ENCODE measurements around the gene LCP2. TPM values are rescaled to one million over a fixed set of nuclear protein-coding genes. Genes with fewer than 3 reads are reported as not detected.

LCP2 gene
- total and polyA plus RNA-seq, 2 donors (not counting 3 experiments of a cell fraction or from before 2014, with no cell fraction given) = not detected

- Histone ChIP-seq H4K20me1 (replicated peaks; ENCODE audit: control insufficient read depth, extremely low read depth, insufficient read depth, low read length) (no peaks in the 10 kb centered on the region), H3K9me1 (replicated peaks; ENCODE audit: control insufficient read depth, extremely low read depth, insufficient read depth, low read length) (no peaks in the 10 kb centered on the region), H3K36me3 (ENCODE audit: control insufficient read depth in 2 of 2, extremely low read depth in 1 of 2, insufficient read depth in 2 of 2, low read length in 2 of 2) (no peaks in the 10 kb centered on the region), H3K9me3 (replicated peaks; ENCODE audit: control insufficient read depth, insufficient read depth, low read length) (no peaks in the 10 kb centered on the region), H3K27me3 (ENCODE audit: control insufficient read depth in 2 of 2, insufficient read depth in 2 of 2, low read length in 2 of 2) (no peaks in the 10 kb centered on the region), H3K9ac (replicated peaks; ENCODE audit: extremely low read depth, insufficient read depth, low read length) (no peak overlapping the region), H3K4me1 (ENCODE audit: control insufficient read depth, extremely low read depth, insufficient read depth, low read length) (peaks cover 60% of the 10 kb centered on the region), H3K27ac (ENCODE audit: insufficient read depth, low read depth, low read length) (peak overlapping the region; percentile 50), H3K79me2 (ENCODE audit: control insufficient read depth, insufficient read depth, low read length) (no peaks in the 10 kb centered on the region), H3K4me2 (ENCODE audit: insufficient read depth, low read length) (peak overlapping the region; percentile 23), H3K4me3 (replicated peaks in 1 of 3; ENCODE audit: insufficient read depth in 1 of 3, low read depth in 1 of 3, low read length in 3 of 3) (no peak overlapping the region), H2AFZ (ENCODE audit: low read depth, low read length) (peak overlapping the region; percentile 3)
- ChIA-PET POLR2A (no interaction called here), CTCF (interaction anchor here (1.0 to 6.0 kb wide), 10 partner anchors 15 to 518 kb away, joined by 3 to 173 read pairs (median 5); no protein-coding TSS in a partner anchor)
- intact Hi-C loops (cut with micrococcal nuclease) (loop anchor here (10.0 kb wide), 1 partner anchor 275 kb away; no protein-coding TSS in a partner anchor), dilution Hi-C loops (cut with MboI; ENCODE audit: extremely low pct_ligation_motif_present, low sequenced_read_pairs) (no loop called here)
- BruUV-seq (replicated peaks) = no TSS peak
- DNase-seq (ENCODE audit: low read depth, low spot score) (no peak), FAIRE-seq (no peak)
- no peak for TF ChIP-seq POLR2A (IDR thresholded peaks at IDR 0.05; ENCODE audit: low read depth, low read length)
- no peak for TF ChIP-seq CTCF (IDR thresholded peaks at IDR 0.05; ENCODE audit: extremely low read depth in 1 of 2, insufficient read depth in 1 of 2, low read depth in 1 of 2, low read length in 2 of 2)
- no peak for TF ChIP-seq GATA2 (IDR thresholded peaks at IDR 0.05; ENCODE audit: insufficient read depth, insufficient read length, low read depth, low read length)
- no peak for TF ChIP-seq MYC (IDR thresholded peaks at IDR 0.05; ENCODE audit: low read depth, low read length)
- TF ChIP-seq EZH2 (IDR thresholded peaks at IDR 0.05; ENCODE audit: borderline replicate concordance, low read depth, low read length, severe bottlenecking) = no peak
- no peak for TF ChIP-seq JUN (IDR thresholded peaks at IDR 0.05; ENCODE audit: borderline replicate concordance, insufficient read depth, insufficient read length, low read depth)
- TF ChIP-seq FOS (IDR thresholded peaks at IDR 0.05; ENCODE audit: borderline replicate concordance, insufficient read depth, low read length) = no peak
- TF ChIP-seq POLR2AphosphoS5 (IDR thresholded peaks at IDR 0.05; ENCODE audit: insufficient read depth, low read depth, low read length) = no peak
- TF ChIP-seq MAX (IDR thresholded peaks at IDR 0.05; ENCODE audit: insufficient read depth, insufficient read length) = no peak
Measured at GRCh38 chr5:170220191-170220590, 77.4 kb downstream of the LCP2 start.

All from endothelial cell of umbilical vein (primary cell).